SH-SY5Y (cell line): ENCODE data around the gene FANCC.

Experiments
- GATA2 ChIP-seq: IDR thresholded peaks from 2 replicates; pipeline ENCODE4 v1.6.1; 2011; ENCODE audit warnings: mild to moderate bottlenecking, low read depth, low read length
- GATA3 ChIP-seq: IDR thresholded peaks from 2 replicates; pipeline ENCODE4 v1.6.1; 2011; ENCODE audit warnings: low read depth, mild to moderate bottlenecking, low read length, moderate library complexity

DNA sequence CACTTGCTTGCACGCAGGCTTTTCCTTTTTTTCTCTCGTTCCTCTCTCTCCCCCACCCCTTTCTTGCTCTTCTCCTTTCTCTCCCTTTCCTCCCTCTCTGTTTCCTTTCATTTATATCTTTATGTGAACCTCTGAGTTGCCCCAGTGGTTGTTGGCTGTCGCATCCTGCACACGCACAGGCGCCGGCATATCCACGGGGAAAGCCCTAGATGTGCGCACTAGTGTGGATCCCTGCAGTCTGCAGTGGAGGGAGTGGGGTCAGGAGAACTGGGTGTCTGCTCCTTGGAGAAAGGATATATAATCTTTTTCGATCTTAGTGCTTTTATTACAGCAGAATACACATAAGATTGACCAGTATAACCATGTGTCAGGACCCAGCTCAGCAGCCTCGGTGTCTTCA, 223.5 kb downstream of the FANCC start:
- no peak for TF ChIP-seq GATA2
- no peak for TF ChIP-seq GATA3
